Limb (tissue), 2 donors: Measurements from ENCODE around the gene RBMS2.

Experiments
- DNase-seq, 2 donors: peaks; one replicate each; pipeline ENCODE4 v3.0.0-alpha.2; 2016; ENCODE audit errors: extremely low spot score in 2 of 2

The RBMS2 gene

GRCh38 chr12:56629459-56630179 lies 108.0 kb downstream of the RBMS2 start:
- DNase-seq, result peak in 1 of 2 donors; percentile 45

DNA sequence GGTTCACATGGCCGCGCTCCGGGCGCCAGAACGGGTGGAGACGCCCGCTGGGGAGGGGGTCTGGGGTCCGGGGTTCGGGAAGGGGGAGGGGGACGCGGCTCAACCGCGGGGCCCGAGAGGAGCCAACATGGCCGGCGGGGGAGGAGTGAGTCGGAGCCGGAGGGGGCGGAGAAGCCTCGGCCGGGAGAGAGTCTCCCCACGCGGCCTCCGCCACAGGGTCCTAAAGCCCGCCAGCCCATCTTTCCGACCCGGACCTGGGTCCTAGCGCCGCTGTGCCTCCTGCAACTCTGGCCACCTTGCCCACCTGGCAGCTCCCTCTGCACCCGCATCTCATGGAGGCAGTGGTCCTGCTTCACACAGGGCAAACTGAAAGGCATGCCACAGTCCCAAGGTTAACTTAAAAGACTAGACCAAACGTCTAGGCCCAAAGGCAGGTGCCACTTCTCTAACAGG lies 108.6 kb downstream of the RBMS2 start, which contains the start of gene BAZ2A:
Gene BAZ2A, minus strand, starts transcription at position 147 of the 453 bp plus-strand sequence. CDS start 12,796 bp downstream, outside the sequence.
- DNase-seq, result peak; percentile 87 to 93

GRCh38 chr12:56631790-56632700 lies 110.4 kb downstream of the RBMS2 start:
- peak in 1 of 2 donors; percentile 69 for DNase-seq

DNA sequence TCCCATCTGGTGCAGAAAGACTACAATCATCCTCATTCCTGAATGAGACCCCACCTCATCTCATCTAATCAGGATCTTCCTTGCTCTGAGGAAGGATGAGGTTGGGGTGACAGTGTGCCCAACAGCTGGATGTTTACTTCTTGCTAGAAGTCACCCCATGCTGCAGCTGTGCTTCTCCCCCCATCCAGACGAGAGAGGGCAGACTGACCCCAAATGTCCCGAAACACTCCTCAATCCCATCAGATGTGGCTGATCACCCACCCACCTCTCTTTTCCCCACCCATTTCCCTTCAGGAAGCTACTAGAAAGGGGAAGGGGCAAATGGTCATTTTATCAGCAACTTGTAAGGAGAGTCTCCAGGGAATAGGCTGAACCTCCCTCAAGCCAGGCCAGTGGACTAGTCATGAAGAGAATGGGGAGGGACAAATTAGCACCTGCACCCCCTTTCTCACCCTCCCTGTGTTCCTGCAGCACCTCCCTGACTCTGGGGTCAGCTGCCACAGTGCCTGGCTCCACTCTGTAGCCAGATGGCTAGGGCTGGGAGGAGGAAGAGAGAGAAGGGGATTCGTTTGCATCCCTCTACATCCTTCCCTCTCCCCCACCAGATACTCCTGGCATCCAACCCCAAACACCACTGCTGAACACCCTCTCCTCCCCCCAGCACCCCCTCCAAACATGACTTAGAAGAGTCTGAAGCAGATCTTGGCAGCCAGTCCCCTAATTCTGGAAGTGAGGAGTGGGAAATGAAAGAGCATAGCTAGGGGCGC lies 111.3 kb downstream of the RBMS2 start:
- no peak for DNase-seq

GRCh38 chr12:56633468-56634241 lies 112.0 kb downstream of the RBMS2 start:
- DNase-seq, result no peak

DNA sequence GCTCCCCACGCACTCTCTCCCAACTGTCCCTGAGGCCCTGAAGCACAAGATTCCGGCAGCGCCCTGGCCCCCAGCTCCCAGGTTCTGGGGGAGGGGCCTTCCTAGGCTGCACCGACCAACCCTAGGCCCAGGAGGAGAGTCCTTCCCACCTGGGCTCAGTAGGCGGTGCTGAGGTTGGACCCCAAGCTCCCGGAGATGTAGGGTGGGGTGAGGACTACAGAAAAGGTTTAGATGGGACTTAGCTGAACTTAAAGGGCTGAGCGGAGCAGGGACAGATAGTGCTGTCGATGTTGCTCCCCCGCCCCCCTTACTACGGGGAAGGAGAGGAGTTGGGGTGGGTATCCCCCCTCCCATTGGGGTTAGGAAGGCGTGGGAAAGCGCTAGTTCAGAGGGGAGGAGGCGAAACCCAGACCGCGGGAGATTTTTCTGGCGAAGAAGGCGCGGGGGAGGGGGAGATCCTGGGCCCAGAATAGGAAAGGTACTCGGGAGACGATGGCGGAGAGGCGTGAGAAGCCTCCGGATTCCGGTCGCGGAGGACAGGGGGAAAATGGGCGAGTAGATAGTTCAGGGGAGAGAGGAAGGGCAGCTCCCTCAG lies 112.7 kb downstream of the RBMS2 start:
- DNase-seq, result peak in 1 of 2 donors; percentile 57

DNA sequence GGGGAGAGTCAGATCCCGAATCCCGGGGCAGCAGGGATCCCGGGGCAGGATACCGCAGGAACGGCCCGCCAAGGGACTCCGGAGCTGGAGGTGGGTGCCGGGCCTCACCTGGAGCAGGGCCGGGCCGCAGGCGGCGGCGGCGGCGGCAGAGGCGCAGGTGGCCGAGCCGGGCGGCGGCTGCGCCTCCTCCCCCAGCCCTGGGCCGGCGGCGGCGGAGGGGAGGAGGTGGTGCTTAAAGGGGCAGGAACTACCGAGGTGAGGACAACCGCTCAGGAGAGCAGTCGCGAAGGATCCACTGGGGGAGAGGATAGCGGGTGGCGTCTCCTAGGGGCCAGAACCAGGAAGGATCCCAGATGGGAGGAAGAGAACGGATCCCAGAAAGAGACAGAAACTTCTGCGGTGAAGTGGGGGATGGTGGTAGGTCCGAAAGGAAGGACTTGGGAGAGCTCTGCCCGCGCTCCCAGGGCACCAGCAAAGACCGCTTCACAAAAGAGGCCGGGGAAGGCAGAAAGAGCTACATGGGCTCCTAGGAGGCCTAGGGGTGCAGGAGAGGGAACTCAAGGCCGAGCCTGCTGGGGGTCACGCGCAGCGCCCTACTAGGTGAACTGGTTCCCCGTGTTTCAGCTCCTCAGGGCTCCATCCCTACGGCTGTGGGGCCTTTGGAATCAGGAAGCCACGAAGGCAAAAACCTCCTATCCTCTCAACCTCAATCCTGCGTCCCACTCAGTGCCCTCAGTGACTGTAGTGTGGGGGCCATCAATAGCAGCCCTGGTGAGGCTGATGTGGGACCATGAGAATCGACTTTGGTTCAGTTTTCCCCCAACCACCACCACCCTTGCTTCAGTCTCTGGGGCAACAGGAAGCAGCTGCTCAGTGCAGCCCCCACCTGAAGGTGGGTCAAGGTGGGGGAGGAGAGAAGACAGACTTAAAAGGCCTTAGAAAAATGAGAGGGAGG lies 113.5 kb downstream of the RBMS2 start:
- peak; percentile 55 to 71 for DNase-seq

GRCh38 chr12:56635806-56636674 lies 114.4 kb downstream of the RBMS2 start:
- DNase-seq, result peak; percentile 81 to 88

GRCh38 chr12:56636675-56637540 lies 115.3 kb downstream of the RBMS2 start:
- peak; percentile 99 to 100 for DNase-seq

DNA sequence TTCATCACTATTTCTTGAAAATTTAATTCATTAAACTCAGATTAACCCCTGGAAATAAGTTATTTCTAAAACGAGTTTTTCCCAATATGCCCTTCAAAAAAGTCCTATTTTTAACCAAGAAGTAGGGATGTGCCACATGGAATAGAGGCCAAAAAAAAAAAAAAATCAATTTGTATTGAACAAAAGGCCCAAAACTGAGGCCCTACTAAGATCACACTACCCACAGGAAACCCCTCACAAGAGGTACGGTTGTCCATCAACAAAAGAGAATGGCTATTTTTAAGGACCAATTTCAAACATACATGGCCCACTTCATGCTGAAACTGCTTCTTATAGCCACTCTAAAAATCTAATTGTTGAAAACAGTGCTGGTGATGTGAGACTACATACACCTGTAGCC lies 116.0 kb downstream of the RBMS2 start:
- DNase-seq, result no peak

DNA sequence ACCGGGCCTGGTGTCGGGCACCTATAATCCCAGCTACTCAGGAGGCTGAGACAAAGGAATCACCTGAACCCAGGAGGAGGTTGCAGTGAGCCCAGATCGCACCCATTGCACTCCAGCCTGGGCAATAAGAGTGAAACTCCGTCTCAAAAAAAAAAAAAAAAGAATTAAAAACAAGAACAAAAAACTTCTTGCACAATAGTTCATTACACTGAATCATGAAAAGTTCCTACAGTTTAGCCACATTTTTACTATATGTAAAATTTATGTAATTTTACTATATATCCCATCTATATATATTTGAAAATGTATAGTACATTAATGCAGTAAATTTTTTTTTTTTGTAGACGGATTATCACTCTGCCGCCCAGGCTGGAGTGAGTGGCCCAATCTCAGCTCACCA lies 119.6 kb downstream of the RBMS2 start:
- DNase-seq, result no peak

DNA sequence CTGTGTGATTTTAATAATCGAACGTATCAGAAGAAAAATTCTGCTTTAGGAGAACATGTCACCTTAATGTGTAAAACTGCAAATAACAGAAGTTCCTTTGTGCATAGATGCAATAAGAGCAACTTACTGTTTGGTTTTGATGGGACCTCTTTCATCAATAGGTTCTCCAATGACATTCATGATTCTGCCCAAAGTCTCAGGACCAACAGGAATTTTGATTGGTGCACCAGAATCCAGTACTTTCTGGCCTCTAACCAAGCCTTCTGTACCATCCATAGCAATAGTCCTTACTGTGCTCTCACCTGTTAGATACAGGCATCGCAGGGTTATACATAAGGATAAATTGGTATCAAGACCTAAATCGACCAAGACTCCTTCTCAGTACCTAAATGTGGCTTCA lies 123.0 kb downstream of the RBMS2 start:
- DNase-seq, result no peak

GRCh38 chr12:56645201-56645716 lies 123.6 kb downstream of the RBMS2 start:
- peak in 1 of 2 donors; percentile 41 for DNase-seq
